IMR-90 (cell line): ENCODE results near the gene PRKCE. TPM values are rescaled to one million over a fixed set of nuclear protein-coding genes. Genes with fewer than 3 reads are reported as not detected.

ENCODE experiments used
- ATAC-seq: fragments of 200-7000 bp; cut with Tn5 transposase; 2 replicates; pipeline ENCODE4 v1.9.1; 2020; ENCODE audit warnings: low read depth, mild to moderate bottlenecking, moderate library complexity
- BruUV-seq: library from RNA; stranded (reverse); fragments of 400-500 nt; replicated peaks from 2 replicates; lab custom pipeline; 2021; lab: Mats Ljungman, UMichigan
- CTCF ChIA-PET: fragments of 300-600 bp; formaldehyde crosslinking; extraction: SDS; loops from one replicate; lab custom pipeline; 2021; ENCODE audit warnings: antibody characterized with exemption; lab: Yijun Ruan, JAX
- POLR2A ChIA-PET: fragments of 300-600 bp; sonication (Branson Sonifier 250); formaldehyde crosslinking; loops from one replicate; lab custom pipeline; 2022; ENCODE audit warnings: antibody characterized with exemption; ENCODE audit not compliant: unreplicated experiment; lab: Charles Lee
- DNase-seq: peaks from one replicate; pipeline ENCODE4 v3.0.0; 2013
- H2AFZ ChIP-seq: replicated peaks from 2 replicates; pipeline ENCODE3; 2013; ENCODE audit warnings: low read length, mild to moderate bottlenecking; ENCODE audit not compliant: poor library complexity
- H2AK5ac ChIP-seq: 2 replicates; pipeline ENCODE4 v1.6.1; 2013; ENCODE audit warnings: low read depth, low read length, inconsistent platforms
- H2AK9ac ChIP-seq: replicated peaks from 2 replicates; pipeline ENCODE3; 2013; ENCODE audit warnings: mild to moderate bottlenecking, low read depth, low read length, moderate library complexity; ENCODE audit not compliant: poor library complexity
- H2BK120ac ChIP-seq: 2 replicates; pipeline ENCODE4 v1.6.1; 2013; ENCODE audit warnings: low read depth, low read length, inconsistent platforms
- H2BK15ac ChIP-seq: 3 replicates; pipeline ENCODE4 v1.6.1; 2013; ENCODE audit warnings: low read depth, low read length, inconsistent platforms
- H2BK20ac ChIP-seq: 2 replicates; pipeline ENCODE4 v1.6.1; 2013; ENCODE audit warnings: low read depth, mild to moderate bottlenecking, inconsistent platforms, low read length, moderate library complexity
- H2BK5ac ChIP-seq: 2 replicates; pipeline ENCODE4 v1.6.1; 2013; ENCODE audit warnings: mild to moderate bottlenecking, low read depth, low read length, inconsistent platforms; ENCODE audit not compliant: poor library complexity, severe bottlenecking
- H3K14ac ChIP-seq: replicated peaks from 2 replicates; pipeline ENCODE4 v1.6.1; 2013; ENCODE audit warnings: low read depth, low read length, inconsistent platforms
- H3K18ac ChIP-seq: 2 replicates; pipeline ENCODE4 v1.6.1; 2013; ENCODE audit warnings: low read depth, low read length, control low read depth
- H3K23ac ChIP-seq: 2 replicates; pipeline ENCODE4 v1.6.1; 2013; ENCODE audit warnings: low read depth, low read length, inconsistent platforms
- H3K27ac ChIP-seq: 2 replicates; pipeline ENCODE4 v1.5.1; 2013; ENCODE audit warnings: mild to moderate bottlenecking, control low read depth, low read length; ENCODE audit not compliant: insufficient read depth
- H3K27me3 ChIP-seq: 2 replicates; pipeline ENCODE4 v1.6.1; 2013; ENCODE audit warnings: low read length; ENCODE audit not compliant: control insufficient read depth, insufficient read depth
- H3K36me3 ChIP-seq: 2 replicates; pipeline ENCODE4 v1.6.1; 2013; ENCODE audit warnings: low read length, mixed read lengths; ENCODE audit not compliant: control insufficient read depth, insufficient read depth
- H3K4ac ChIP-seq: 2 replicates; pipeline ENCODE4 v1.6.1; 2013; ENCODE audit warnings: low read depth, low read length, inconsistent platforms
- H3K4me1 ChIP-seq: 2 replicates; pipeline ENCODE4 v1.6.1; 2013; ENCODE audit warnings: low read length, mixed read lengths; ENCODE audit not compliant: control insufficient read depth, insufficient read depth
- H3K4me2 ChIP-seq: 2 replicates; pipeline ENCODE4 v1.6.1; 2013; ENCODE audit warnings: low read depth, mild to moderate bottlenecking, control low read depth, low read length, moderate library complexity
- H3K4me3 ChIP-seq: 2 replicates; pipeline ENCODE4 v1.5.1; 2013; ENCODE audit warnings: low read depth, mild to moderate bottlenecking, control low read depth, low read length, moderate library complexity; ENCODE audit not compliant: insufficient read depth
- H3K56ac ChIP-seq: 2 replicates; pipeline ENCODE4 v1.6.1; 2013; ENCODE audit warnings: low read length, inconsistent platforms; ENCODE audit not compliant: insufficient read depth; ENCODE audit errors: extremely low read depth
- H3K79me1 ChIP-seq, 2 experiments: 2 replicates each; pipeline ENCODE4 v1.6.1; 2013; ENCODE audit warnings: low read length in 2 of 2, inconsistent platforms in 1 of 2, low read depth in 1 of 2
- H3K9ac ChIP-seq: 2 replicates; pipeline ENCODE4 v1.6.1; 2013; ENCODE audit warnings: low read depth, low read length, control low read depth
- H3K9me1 ChIP-seq: 2 replicates; pipeline ENCODE4 v1.6.1; 2013; ENCODE audit warnings: low read length, inconsistent platforms; ENCODE audit not compliant: insufficient read depth
- H3K9me3 ChIP-seq: 2 replicates; pipeline ENCODE4 v1.6.1; 2013; ENCODE audit warnings: low read length; ENCODE audit not compliant: control insufficient read depth, insufficient read depth
- H4K20me1 ChIP-seq: 2 replicates; pipeline ENCODE4 v1.6.1; 2013; ENCODE audit warnings: low read length, inconsistent platforms; ENCODE audit not compliant: insufficient read depth
- H4K5ac ChIP-seq: 2 replicates; pipeline ENCODE4 v1.6.1; 2013; ENCODE audit warnings: mild to moderate bottlenecking, low read depth, low read length, control low read depth
- H4K8ac ChIP-seq, 2 experiments: 2 replicates each; pipeline ENCODE4 v1.6.1; 2013; ENCODE audit warnings: low read depth in 2 of 2, low read length in 2 of 2, control low read depth in 1 of 2, inconsistent platforms in 1 of 2
- H4K91ac ChIP-seq: 2 replicates; pipeline ENCODE4 v1.6.1; 2013; ENCODE audit warnings: low read depth, low read length, inconsistent platforms; ENCODE audit not compliant: insufficient read depth
- BHLHE40 ChIP-seq: fragments of 150-350 bp; IDR thresholded peaks from 2 replicates; pipeline ENCODE4 v1.6.1; 2016; ENCODE audit warnings: mild to moderate bottlenecking, low read depth, low read length
- CEBPB ChIP-seq: IDR thresholded peaks from 2 replicates; pipeline ENCODE4 v1.6.1; 2012; ENCODE audit warnings: low read depth, low read length, improper control_type of control experiment
- CTCF ChIP-seq: conservative IDR thresholded peaks from 2 replicates; pipeline ENCODE4 v1.5.1; 2012; ENCODE audit warnings: mild to moderate bottlenecking, low read depth, low read length, improper control_type of control experiment
- FOS ChIP-seq: fragments of 150-350 bp; IDR thresholded peaks from 2 replicates; pipeline ENCODE4 v1.6.1; 2016; ENCODE audit warnings: low read depth, low read length
- MAFK ChIP-seq: IDR thresholded peaks from 2 replicates; pipeline ENCODE4 v1.6.1; 2012; ENCODE audit warnings: low read depth, low read length, improper control_type of control experiment
- MAZ ChIP-seq: IDR thresholded peaks from 2 replicates; pipeline ENCODE4 v1.6.1; 2012; ENCODE audit warnings: low read depth, mild to moderate bottlenecking, low read length, improper control_type of control experiment, moderate library complexity, borderline replicate concordance
- NFE2L2 ChIP-seq: fragments of 150-350 bp; IDR thresholded peaks from 2 replicates; pipeline ENCODE4 v1.6.1; 2016; ENCODE audit warnings: low read depth, mild to moderate bottlenecking, low read length
- RCOR1 ChIP-seq: IDR thresholded peaks from 2 replicates; pipeline ENCODE4 v1.6.1; 2012; ENCODE audit warnings: mild to moderate bottlenecking, low read length, improper control_type of control experiment; ENCODE audit not compliant: insufficient replicate concordance
- SMC3 ChIP-seq: fragments of 150-350 bp; IDR thresholded peaks from 2 replicates; pipeline ENCODE4 v1.6.1; 2016; ENCODE audit warnings: low read depth, mild to moderate bottlenecking, antibody characterized with exemption, low read length, moderate library complexity
- WGBS, 2 experiments: methylation state at CpG; one replicate each; pipeline versions ENCODE4 v1.1.5 to v1.1.7; 2013; ENCODE audit warnings: missing lambda C conversion rate in 2 of 2; ENCODE audit not compliant: insufficient read length in 1 of 2; ENCODE audit errors: extremely low coverage in 2 of 2; 5-methylcytosine and 5-hydroxymethylcytosine counted together
- dilution Hi-C: fragments of 300-500 bp; cut with HindIII; formaldehyde crosslinking; loops from one replicate; pipeline ENCODE4 v1.14.3; 2018; ENCODE audit warnings: low sequenced_read_pairs; ENCODE audit not compliant: unreplicated experiment
- in situ Hi-C: fragments of 300-500 bp; cut with MboI; formaldehyde crosslinking; loops from 3 replicates; pipeline ENCODE4 v1.14.3; 2019; ENCODE audit warnings: low sequenced_read_pairs, inconsistent platforms, mixed read lengths
- intact Hi-C: fragments of 100-400 bp; cut with micrococcal nuclease; formaldehyde crosslinking; loops from 2 replicates; pipeline ENCODE4 v1.10.0; 2022
- polyA plus RNA-seq, 3 experiments: library from polyadenylated mRNA; depleted of rRNA; stranded (reverse); fragments of >200 nt; gene quantifications; 2 replicates each; pipeline ENCODE4 v1.2.3, GENCODE V29; 2012; ENCODE audit warnings: low replicate concordance in 1 of 3
- total RNA-seq: library from RNA; depleted of rRNA; stranded (reverse); fragments of >200 nt; gene quantifications from 2 replicates; pipeline ENCODE4 v1.2.3, GENCODE V29; 2012

The PRKCE gene
- total and polyA plus RNA-seq, 2 of the 4 experiments (the other 2 are of a cell fraction), result 8.1 to 32.4 TPM

GRCh38 chr2:45992741-45993475 lies 341.4 kb downstream of the PRKCE start:
- Histone ChIP-seq H3K18ac (peak overlapping the region; percentile 93), H2AK5ac (peak overlapping the region; percentile 92), H3K36me3 (peaks cover 4% of the 10 kb centered on the region; the same call in 1 of the 2 replicates), H2BK5ac (peak overlapping the region; percentile 81), H2BK20ac (peak overlapping the region; percentile 95), H3K4me1 (peaks cover 19% of the 10 kb centered on the region), H4K5ac (peak overlapping the region; percentile 90), H3K23ac (peak overlapping the region; percentile 83), H2AFZ (no peak overlapping the region), H2BK15ac (peak overlapping the region; percentile 85; the same call in 2 of the 3 replicates), H3K9ac (peak overlapping the region; percentile 35; the same call in 1 of the 2 replicates), H3K27me3 (no peaks in the 10 kb centered on the region), H3K4me2 (peak overlapping the region; percentile 15; the same call in 1 of the 2 replicates), H3K4me3 (no peak overlapping the region), H4K20me1 (no peaks in the 10 kb centered on the region), H3K27ac (peak overlapping the region; percentile 70; the same call in 1 of the 2 replicates), H3K9me3 (no peaks in the 10 kb centered on the region; the same call in 1 of the 2 replicates), H3K9me1 (peaks cover 11% of the 10 kb centered on the region; the same call in 1 of the 2 replicates), H4K8ac (peak overlapping the region; percentile 62 to 76), H3K4ac (peak overlapping the region; percentile 96), H2BK120ac (peak overlapping the region; percentile 94), H3K56ac (peak overlapping the region; percentile 48; the same call in 1 of the 2 replicates), H4K91ac (peak overlapping the region; percentile 95), H2AK9ac (peak overlapping the region; percentile 49), H3K14ac (peak overlapping the region; percentile 84), H3K79me1 (no peaks in the 10 kb centered on the region)
- intact Hi-C loops (loop anchor here (1.0 to 5.0 kb wide), 6 partner anchors 55 to 468 kb away; no protein-coding TSS in a partner anchor), in situ Hi-C loops (no loop called here), dilution Hi-C loops (no loop called here)
- DNase-seq (no peak), ATAC-seq (peak; percentile 18; the same call in 1 of the 2 replicates)
- TF ChIP-seq RCOR1 (no peak), CEBPB (no peak), FOS (no peak), BHLHE40 (no peak), MAZ (no peak), SMC3 (no peak), NFE2L2 (no peak), MAFK (no peak), CTCF (no peak)
- ChIA-PET CTCF (interaction anchor here (1.0 to 1.7 kb wide), 7 partner anchors 11 to 474 kb away, joined by 3 to 7 read pairs (median 3); no protein-coding TSS in a partner anchor), POLR2A (no interaction called here)
- WGBS, 2 experiments, result no CpG with 5 or more reads among the region's 7 CpGs
- no TSS peak for BruUV-seq
